ENCODE results near the gene ARL14. TPM values are rescaled to one million over a fixed set of nuclear protein-coding genes. Genes with fewer than 3 reads are reported as not detected.

ARL14 gene
- total RNA-seq, 2 donors from 2014 or later = not detected

- H3K4me1 ChIP-seq (replicated peaks) = no peaks in the 10 kb centered on the region
- no peak for TF ChIP-seq CTCF (IDR thresholded peaks at IDR 0.05)
- no peak for TF ChIP-seq POLR2AphosphoS5 (IDR thresholded peaks at IDR 0.05)
- no peak for TF ChIP-seq POLR2A (IDR thresholded peaks at IDR 0.05)
- WGBS = 79% methylated on average over 3 of the region's 3 CpGs
- DNase-seq (ENCODE audit: low spot score) = no peak
- intact Hi-C loops (cut with DNase I) = no loop called here
- no peaks in the 10 kb centered on the region for H3K27me3 ChIP-seq (replicated peaks; ENCODE audit: insufficient read depth)
- no peaks in the 10 kb centered on the region for H3K9me3 ChIP-seq
- H3K4me3 ChIP-seq = no peak overlapping the region
- H3K27ac ChIP-seq = no peak overlapping the region
- H3K36me3 ChIP-seq = no peaks in the 10 kb centered on the region
Observed at GRCh38 chr3:160665231-160665630, 11.7 kb upstream of the ARL14 start.

GRCh38 chr3:160665784-160666526, 11.0 kb upstream of the ARL14 start:
- Histone ChIP-seq H3K9me3 (no peaks in the 10 kb centered on the region), H3K4me3 (no peak overlapping the region), H3K4me1 (replicated peaks) (no peaks in the 10 kb centered on the region), H3K27me3 (replicated peaks; ENCODE audit: insufficient read depth) (no peaks in the 10 kb centered on the region), H3K27ac (no peak overlapping the region), H3K36me3 (no peaks in the 10 kb centered on the region)
- WGBS = 54% methylated on average over 4 of the region's 4 CpGs
- DNase-seq (ENCODE audit: low spot score) = no peak
- intact Hi-C loops (cut with DNase I) = no loop called here
- TF ChIP-seq CTCF (IDR thresholded peaks at IDR 0.05) (no peak), POLR2A (IDR thresholded peaks at IDR 0.05) (no peak)

GRCh38 chr3:160667452-160667851, 9.5 kb upstream of the ARL14 start:
- DNase-seq (ENCODE audit: low spot score) = no peak
- no peak overlapping the region for H3K27ac ChIP-seq

GRCh38 chr3:160668454-160668853, 8.5 kb upstream of the ARL14 start:
- Histone ChIP-seq H3K27me3 (replicated peaks; ENCODE audit: insufficient read depth) (no peaks in the 10 kb centered on the region), H3K9me3 (no peaks in the 10 kb centered on the region), H3K36me3 (no peaks in the 10 kb centered on the region), H3K4me1 (replicated peaks) (no peaks in the 10 kb centered on the region), H3K4me3 (no peak overlapping the region), H3K27ac (no peak overlapping the region)
- TF ChIP-seq CTCF (IDR thresholded peaks at IDR 0.05) (no peak), POLR2A (IDR thresholded peaks at IDR 0.05) (no peak), POLR2AphosphoS5 (IDR thresholded peaks at IDR 0.05) (no peak)
- intact Hi-C loops (cut with DNase I) = no loop called here
- DNase-seq (ENCODE audit: low spot score) = no peak

More at GRCh38 chr3:160667452-160667851, 9.5 kb upstream of the ARL14 start:
- no peaks in the 10 kb centered on the region for H3K4me1 ChIP-seq (replicated peaks)
- no peaks in the 10 kb centered on the region for H3K9me3 ChIP-seq
- no peak overlapping the region for H3K4me3 ChIP-seq
- H3K27me3 ChIP-seq (replicated peaks; ENCODE audit: insufficient read depth) = no peaks in the 10 kb centered on the region
- intact Hi-C loops (cut with DNase I) = no loop called here
- no peaks in the 10 kb centered on the region for H3K36me3 ChIP-seq
- TF ChIP-seq CTCF (IDR thresholded peaks at IDR 0.05) = no peak
- TF ChIP-seq POLR2AphosphoS5 (IDR thresholded peaks at IDR 0.05) = no peak
- TF ChIP-seq POLR2A (IDR thresholded peaks at IDR 0.05) = no peak

- Histone ChIP-seq H3K27me3 (replicated peaks; ENCODE audit: insufficient read depth) (no peaks in the 10 kb centered on the region), H3K27ac (no peak overlapping the region), H3K9me3 (no peaks in the 10 kb centered on the region), H3K36me3 (no peaks in the 10 kb centered on the region), H3K4me1 (replicated peaks) (no peaks in the 10 kb centered on the region), H3K4me3 (no peak overlapping the region)
- intact Hi-C loops (cut with DNase I) = no loop called here
- 96% methylated on average over 6 of the region's 6 CpGs for WGBS
- no peak for TF ChIP-seq POLR2A (IDR thresholded peaks at IDR 0.05)
- no peak for TF ChIP-seq POLR2AphosphoS5 (IDR thresholded peaks at IDR 0.05)
- no peak for TF ChIP-seq CTCF (IDR thresholded peaks at IDR 0.05)
- DNase-seq (ENCODE audit: low spot score) = no peak
Observed at GRCh38 chr3:160671231-160671630, 5.7 kb upstream of the ARL14 start.
